Measurements from ENCODE around the gene SLC35C1.

GRCh38 chr11:45806937-45807791 lies 2.2 kb downstream of the SLC35C1 start:
- no peak for TF ChIP-seq FOXM1 (IDR thresholded peaks at IDR 0.05; ENCODE audit: borderline replicate concordance)
- TF ChIP-seq CTBP1 (IDR thresholded peaks at IDR 0.05; ENCODE audit: borderline replicate concordance): no peak
- no peak for TF ChIP-seq SP1 (IDR thresholded peaks at IDR 0.05)

Data from HEK293T (cell line).